HEK293T (cell line): ENCODE results near the gene ESYT3.

ENCODE experiments used
- ARNT ChIP-seq: fragments of 450-650 bp; IDR thresholded peaks from 2 replicates; pipeline ENCODE4 v1.6.1; 2017; ENCODE audit warnings: mild to moderate bottlenecking
- BHLHE40 ChIP-seq: fragments of 450-650 bp; IDR thresholded peaks from 2 replicates; pipeline ENCODE4 v1.6.1; 2016; ENCODE audit warnings: mild to moderate bottlenecking, moderate library complexity, borderline replicate concordance
- CTBP1 ChIP-seq: fragments of 450-650 bp; IDR thresholded peaks from 2 replicates; pipeline ENCODE4 v1.6.1; 2016; ENCODE audit warnings: borderline replicate concordance
- ELF4 ChIP-seq: fragments of 450-650 bp; IDR thresholded peaks from 2 replicates; pipeline ENCODE4 v1.6.1; 2017; ENCODE audit warnings: antibody characterized with exemption
- FOXA1 ChIP-seq: fragments of 450-650 bp; IDR thresholded peaks from 2 replicates; pipeline ENCODE4 v1.6.1; 2016; ENCODE audit warnings: mild to moderate bottlenecking
- FOXK2 ChIP-seq: fragments of 450-650 bp; IDR thresholded peaks from 2 replicates; pipeline ENCODE4 v1.6.1; 2016; ENCODE audit warnings: mild to moderate bottlenecking
- FOXM1 ChIP-seq: fragments of 450-650 bp; IDR thresholded peaks from 2 replicates; pipeline ENCODE4 v1.6.1; 2017; ENCODE audit warnings: mild to moderate bottlenecking, borderline replicate concordance
- HDGF ChIP-seq: fragments of 450-650 bp; IDR thresholded peaks from 2 replicates; pipeline ENCODE4 v1.6.1; 2017; ENCODE audit warnings: antibody characterized with exemption, borderline replicate concordance
- LEF1 ChIP-seq: fragments of 450-650 bp; IDR thresholded peaks from 2 replicates; pipeline ENCODE4 v1.6.1; 2017; ENCODE audit warnings: mild to moderate bottlenecking, borderline replicate concordance
- NFRKB ChIP-seq: fragments of 450-650 bp; IDR thresholded peaks from 2 replicates; pipeline ENCODE4 v1.6.1; 2016; ENCODE audit warnings: mild to moderate bottlenecking, moderate library complexity
- SP1 ChIP-seq: fragments of 450-650 bp; IDR thresholded peaks from 2 replicates; pipeline ENCODE4 v1.6.1; 2017
- TARDBP ChIP-seq: fragments of 450-650 bp; IDR thresholded peaks from 2 replicates; pipeline ENCODE4 v1.6.1; 2016
- ZNF384 ChIP-seq: fragments of 450-650 bp; IDR thresholded peaks from 2 replicates; pipeline ENCODE4 v1.6.1; 2016
- TF ChIP-seq, protein P1 (sequence below): fragments of 450-650 bp; IDR thresholded peaks from 2 replicates; pipeline ENCODE4 v1.6.1; 2016

- TF ChIP-seq BHLHE40 (no peak), LEF1 (no peak), FOXA1 (no peak), FOXM1 (no peak), HDGF (no peak), ZNF384 (no peak), NFRKB (no peak), TARDBP (no peak), ELF4 (no peak), SP1 (no peak), FOXK2 (no peak), ARNT (no peak), CTBP1 (no peak)
- TF ChIP-seq, protein P1, sequence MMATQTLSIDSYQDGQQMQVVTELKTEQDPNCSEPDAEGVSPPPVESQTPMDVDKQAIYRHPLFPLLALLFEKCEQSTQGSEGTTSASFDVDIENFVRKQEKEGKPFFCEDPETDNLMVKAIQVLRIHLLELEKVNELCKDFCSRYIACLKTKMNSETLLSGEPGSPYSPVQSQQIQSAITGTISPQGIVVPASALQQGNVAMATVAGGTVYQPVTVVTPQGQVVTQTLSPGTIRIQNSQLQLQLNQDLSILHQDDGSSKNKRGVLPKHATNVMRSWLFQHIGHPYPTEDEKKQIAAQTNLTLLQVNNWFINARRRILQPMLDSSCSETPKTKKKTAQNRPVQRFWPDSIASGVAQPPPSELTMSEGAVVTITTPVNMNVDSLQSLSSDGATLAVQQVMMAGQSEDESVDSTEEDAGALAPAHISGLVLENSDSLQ: no peak
Measured at GRCh38 chr3:138434875-138435772, 708 bp downstream of the ESYT3 start.
